Brain microvascular endothelial cell (primary cell): ENCODE data around the gene SERPINB5.

Experiments used
- DNase-seq: peaks from one replicate; pipeline ENCODE4 v3.0.0-alpha.2; 2020
- H3K27ac ChIP-seq: fragments of 250-450 bp; sonication (Bioruptor Pico); 2 replicates; pipeline ENCODE4 v1.5.1; 2020; ENCODE audit warnings: mild to moderate bottlenecking, moderate library complexity
- H3K27me3 ChIP-seq: fragments of 250-450 bp; sonication (Bioruptor Pico); replicated peaks from 2 replicates; pipeline ENCODE4 v1.5.1; 2020; ENCODE audit warnings: mild to moderate bottlenecking
- H3K36me3 ChIP-seq: fragments of 250-450 bp; sonication (Bioruptor Pico); replicated peaks from 2 replicates; pipeline ENCODE4 v1.5.1; 2020; ENCODE audit warnings: mild to moderate bottlenecking
- H3K4me3 ChIP-seq: 2 replicates; pipeline ENCODE4 v1.5.1; 2011; ENCODE audit warnings: low read depth, mild to moderate bottlenecking, control low read depth, low read length, moderate library complexity
- in situ Hi-C: cut with HindIII; loops from 2 replicates; pipeline ENCODE4 v1.10.0; 2017; ENCODE audit warnings: low sequenced_read_pairs, low pct_ligation_motif_present
- TF ChIP-seq, protein P1 (sequence below): IDR thresholded peaks from 2 replicates; pipeline ENCODE4 v1.5.1; 2011; ENCODE audit warnings: low read depth, mild to moderate bottlenecking, moderate library complexity, low read length, control low read depth, inconsistent platforms; ENCODE audit errors: missing control alignments

The SERPINB5 gene

DNA sequence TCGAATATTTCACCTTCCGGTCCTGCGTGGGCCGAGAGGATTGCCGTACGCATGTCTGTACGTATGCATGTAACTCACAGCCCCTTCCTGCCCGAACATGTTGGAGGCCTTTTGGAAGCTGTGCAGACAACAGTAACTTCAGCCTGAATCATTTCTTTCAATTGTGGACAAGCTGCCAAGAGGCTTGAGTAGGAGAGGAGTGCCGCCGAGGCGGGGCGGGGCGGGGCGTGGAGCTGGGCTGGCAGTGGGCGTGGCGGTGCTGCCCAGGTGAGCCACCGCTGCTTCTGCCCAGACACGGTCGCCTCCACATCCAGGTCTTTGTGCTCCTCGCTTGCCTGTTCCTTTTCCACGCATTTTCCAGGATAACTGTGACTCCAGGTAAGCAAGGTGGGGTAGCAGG, at the start of gene SERPINB5:
SERPINB5 (plus strand) TSS at position 291 of the 400 bp plus-strand sequence. CDS start 7,471 bp downstream, outside the sequence.
- H3K4me3 ChIP-seq, result no peak within 1 kb of the TSS
- no peaks in the 10 kb centered on the region for H3K36me3 ChIP-seq
- no peak for DNase-seq
- no peak within 1 kb of the TSS for H3K27ac ChIP-seq
- H3K27me3 ChIP-seq, result no peaks in the 10 kb centered on the region
- TF ChIP-seq, protein P1, sequence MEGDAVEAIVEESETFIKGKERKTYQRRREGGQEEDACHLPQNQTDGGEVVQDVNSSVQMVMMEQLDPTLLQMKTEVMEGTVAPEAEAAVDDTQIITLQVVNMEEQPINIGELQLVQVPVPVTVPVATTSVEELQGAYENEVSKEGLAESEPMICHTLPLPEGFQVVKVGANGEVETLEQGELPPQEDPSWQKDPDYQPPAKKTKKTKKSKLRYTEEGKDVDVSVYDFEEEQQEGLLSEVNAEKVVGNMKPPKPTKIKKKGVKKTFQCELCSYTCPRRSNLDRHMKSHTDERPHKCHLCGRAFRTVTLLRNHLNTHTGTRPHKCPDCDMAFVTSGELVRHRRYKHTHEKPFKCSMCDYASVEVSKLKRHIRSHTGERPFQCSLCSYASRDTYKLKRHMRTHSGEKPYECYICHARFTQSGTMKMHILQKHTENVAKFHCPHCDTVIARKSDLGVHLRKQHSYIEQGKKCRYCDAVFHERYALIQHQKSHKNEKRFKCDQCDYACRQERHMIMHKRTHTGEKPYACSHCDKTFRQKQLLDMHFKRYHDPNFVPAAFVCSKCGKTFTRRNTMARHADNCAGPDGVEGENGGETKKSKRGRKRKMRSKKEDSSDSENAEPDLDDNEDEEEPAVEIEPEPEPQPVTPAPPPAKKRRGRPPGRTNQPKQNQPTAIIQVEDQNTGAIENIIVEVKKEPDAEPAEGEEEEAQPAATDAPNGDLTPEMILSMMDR, result no peak
- in situ Hi-C loops, result no loop called here

DNA sequence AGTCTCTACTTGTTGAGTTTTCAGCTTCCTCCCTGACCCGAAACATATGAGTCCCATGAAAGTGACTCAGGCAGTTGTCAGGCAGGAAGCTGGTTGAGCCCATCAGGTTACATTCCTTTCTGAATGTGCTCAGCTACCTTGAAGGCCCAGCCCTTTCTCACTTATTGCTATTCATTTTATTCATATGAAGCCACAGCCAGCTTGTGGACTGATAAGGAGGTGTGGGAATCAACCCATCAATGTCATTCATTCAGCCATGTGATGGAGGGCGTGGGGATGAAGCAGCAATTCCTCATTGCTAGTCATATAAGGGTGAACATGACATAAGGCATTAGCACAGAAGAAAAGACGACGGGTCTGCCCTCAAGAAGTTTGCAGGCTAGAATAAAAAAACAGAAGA, 49.2 kb upstream of the SERPINB5 start:
- in situ Hi-C loops, result loop anchor here (25.0 kb wide), 1 partner anchor 390 kb away; no protein-coding TSS in a partner anchor
- Histone ChIP-seq H3K4me3 (no peak overlapping the region), H3K27ac (no peak overlapping the region), H3K36me3 (no peaks in the 10 kb centered on the region), H3K27me3 (no peaks in the 10 kb centered on the region)
- TF ChIP-seq, protein P1, result no peak
- no peak for DNase-seq

DNA sequence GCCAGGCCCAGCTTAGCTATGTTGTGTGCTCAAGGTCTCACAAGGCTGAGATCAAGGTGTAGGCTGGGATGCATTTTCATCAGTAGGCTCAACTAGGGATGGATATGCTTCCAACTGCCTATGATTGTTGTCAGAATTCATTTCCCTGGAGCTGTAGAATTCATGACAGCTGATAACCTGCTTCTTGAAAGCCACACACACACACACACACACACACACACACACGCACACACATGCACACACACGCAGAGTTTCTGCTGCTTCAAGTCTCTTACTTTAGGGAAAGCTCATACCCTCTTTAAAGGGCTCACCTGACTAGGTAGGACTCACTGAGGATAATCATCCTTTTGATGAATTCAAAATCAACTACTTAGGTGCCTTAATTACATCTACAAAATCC, 46.2 kb upstream of the SERPINB5 start:
- TF ChIP-seq, protein P1, result no peak
- DNase-seq, result no peak
- in situ Hi-C loops, result loop anchor here (25.0 kb wide), 1 partner anchor 393 kb away; no protein-coding TSS in a partner anchor
- Histone ChIP-seq H3K36me3 (no peaks in the 10 kb centered on the region), H3K27ac (no peak overlapping the region), H3K4me3 (no peak overlapping the region), H3K27me3 (no peaks in the 10 kb centered on the region)

- Histone ChIP-seq H3K4me3 (no peak overlapping the region), H3K27me3 (no peaks in the 10 kb centered on the region), H3K27ac (no peak overlapping the region), H3K36me3 (no peaks in the 10 kb centered on the region)
- TF ChIP-seq, protein P1, result no peak
- no peak for DNase-seq
- in situ Hi-C loops, result loop anchor here (25.0 kb wide), 1 partner anchor 394 kb away; no protein-coding TSS in a partner anchor
Measured at GRCh38 chr18:63431180-63431579, 45.6 kb upstream of the SERPINB5 start.

- in situ Hi-C loops, result loop anchor here (25.0 kb wide), 1 partner anchor 396 kb away; no protein-coding TSS in a partner anchor
Measured at GRCh38 chr18:63433334-63433866, 43.4 kb upstream of the SERPINB5 start.

More at GRCh38 chr18:63433334-63433866, 43.4 kb upstream of the SERPINB5 start:
- Histone ChIP-seq H3K4me3 (no peak overlapping the region), H3K27ac (no peak overlapping the region), H3K27me3 (no peaks in the 10 kb centered on the region), H3K36me3 (no peaks in the 10 kb centered on the region)
- TF ChIP-seq, protein P1, result no peak
- DNase-seq, result no peak
